A549 (cell line): ENCODE measurements around the gene MKNK1. TPM values are rescaled to one million over a fixed set of nuclear protein-coding genes. Genes with fewer than 3 reads are reported as not detected.

Source experiments
- ATAC-seq, 2 experiments: fragments of 200-7000 bp in 1 of 2; fragments of >200 bp in 1 of 2; cut with Nextera tagmentation in 1 of 2; cut with Tn5 transposase in 1 of 2; 3 replicates each; pipeline versions ENCODE4 v1.8.0 to v1.9.1; 2018 to 2020; ENCODE audit warnings: mild to moderate bottlenecking in 1 of 2, moderate library complexity in 1 of 2
- CTCF ChIA-PET: fragments of 300-600 bp; sonication (Branson Sonifier 250); formaldehyde crosslinking; extraction: SDS; loops from one replicate; lab custom pipeline; 2021; ENCODE audit warnings: antibody characterized with exemption, inconsistent platforms; lab: Yijun Ruan, JAX
- POLR2A ChIA-PET: fragments of 350-600 bp; formaldehyde crosslinking; extraction: SDS; loops from one replicate; lab custom pipeline; 2021; ENCODE audit warnings: antibody characterized with exemption, inconsistent platforms; lab: Yijun Ruan, JAX
- DNase-seq, 2 experiments: peaks; one replicate each; pipeline versions ENCODE4 v3.0.0 to v3.0.0-alpha.2; 2011 to 2016; ENCODE audit warnings: low read depth in 1 of 2, low spot score in 1 of 2
- FAIRE-seq: peaks from 2 replicates; lab custom pipeline; 2011; peaks lifted over from hg19 to GRCh38; lab: Jason Lieb, UNC
- H3K27ac ChIP-seq, 2 experiments: fragments of >200 bp; sonication (Bioruptor Twin); formaldehyde crosslinking; 3 replicates each; pipeline ENCODE4 v1.5.1; 2016 to 2017
- H3K4me1 ChIP-seq: fragments of >200 bp; sonication (Bioruptor Twin); formaldehyde crosslinking; 3 replicates; pipeline ENCODE4 v1.6.1; 2016
- H3K4me2 ChIP-seq: fragments of >200 bp; sonication (Bioruptor Twin); formaldehyde crosslinking; 3 replicates; pipeline ENCODE4 v1.6.1; 2016
- H3K4me3 ChIP-seq: fragments of >200 bp; sonication (Bioruptor Twin); formaldehyde crosslinking; 3 replicates; pipeline ENCODE4 v1.5.1; 2016
- H3K9me3 ChIP-seq: fragments of >200 bp; sonication (Bioruptor Twin); formaldehyde crosslinking; 3 replicates; pipeline ENCODE4 v1.6.1; 2016
- BHLHE40 ChIP-seq: IDR thresholded peaks from 2 replicates; pipeline ENCODE4 v1.6.1; 2012; ENCODE audit warnings: low read depth, low read length, inconsistent platforms
- CBX2 ChIP-seq: fragments of 200-600 bp; sonication (generic); IDR thresholded peaks from 2 replicates; pipeline ENCODE4 v1.6.1; 2016; ENCODE audit warnings: low read depth, mild to moderate bottlenecking, borderline replicate concordance
- CEBPB ChIP-seq, 2 experiments: fragments of >200 bp in 1 of 2; sonication (Bioruptor Twin) in 1 of 2; formaldehyde crosslinking in 1 of 2; IDR thresholded peaks; 2 replicates each; pipeline ENCODE4 v1.6.1; 2012 to 2016
- E2F6 ChIP-seq: IDR thresholded peaks from 2 replicates; pipeline ENCODE4 v1.6.1; 2012; ENCODE audit warnings: low read depth, borderline replicate concordance
- FOSL2 ChIP-seq, 2 experiments: fragments of 450-650 bp in 1 of 2; fragments of >200 bp in 1 of 2; sonication (Bioruptor Twin) in 1 of 2; formaldehyde crosslinking; IDR thresholded peaks; 2 replicates each; pipeline versions ENCODE4 v1.5.0 to v1.6.1; 2016 to 2020; ENCODE audit warnings: mild to moderate bottlenecking in 1 of 2, moderate library complexity in 1 of 2
- GATA3 ChIP-seq: IDR thresholded peaks from 2 replicates; pipeline ENCODE4 v1.6.1; 2012; ENCODE audit warnings: borderline replicate concordance
- HEYL ChIP-seq: fragments of 250-450 bp; sonication (Bioruptor Pico); IDR thresholded peaks from 2 replicates; pipeline ENCODE4 v1.8.0; 2021; ENCODE audit warnings: mild to moderate bottlenecking, moderate library complexity
- HMGXB4 ChIP-seq: fragments of 250-450 bp; sonication (Bioruptor Pico); IDR thresholded peaks from 2 replicates; pipeline ENCODE4 v1.5.0; 2021; ENCODE audit warnings: mild to moderate bottlenecking, moderate library complexity, borderline replicate concordance
- JUN ChIP-seq, 2 experiments: fragments of >200 bp; sonication (Bioruptor Twin); formaldehyde crosslinking; IDR thresholded peaks; 2 replicates in 1 of 2; 3 replicates in 1 of 2; pipeline ENCODE4 v1.6.1; 2016 to 2017
- KDM5A ChIP-seq: fragments of 200-600 bp; sonication (generic); IDR thresholded peaks from 2 replicates; pipeline ENCODE4 v1.6.1; 2016; ENCODE audit warnings: antibody characterized with exemption, mild to moderate bottlenecking
- NPAS2 ChIP-seq: fragments of 250-450 bp; sonication (Bioruptor Pico); IDR thresholded peaks from 2 replicates; pipeline ENCODE4 v1.8.0; 2022; ENCODE audit warnings: mild to moderate bottlenecking, moderate library complexity, borderline replicate concordance
- RARB ChIP-seq: fragments of 250-450 bp; sonication (Bioruptor Pico); IDR thresholded peaks from 2 replicates; pipeline ENCODE4 v1.8.0; 2021; ENCODE audit warnings: mild to moderate bottlenecking, moderate library complexity
- RCOR1 ChIP-seq: fragments of 150-350 bp; IDR thresholded peaks from 2 replicates; pipeline ENCODE4 v1.6.1; 2014; ENCODE audit warnings: antibody characterized with exemption, low read length, low read depth
- RFX5 ChIP-seq: fragments of 450-650 bp; IDR thresholded peaks from 2 replicates; pipeline ENCODE4 v1.7.1; 2014; ENCODE audit warnings: antibody characterized with exemption, mild to moderate bottlenecking, moderate library complexity
- RNF2 ChIP-seq: fragments of 200-600 bp; sonication (generic); IDR thresholded peaks from 2 replicates; pipeline ENCODE4 v1.6.1; 2016; ENCODE audit warnings: low read depth, mild to moderate bottlenecking, antibody characterized with exemption, moderate library complexity, borderline replicate concordance
- SMC3 ChIP-seq: fragments of >200 bp; sonication (Bioruptor Twin); formaldehyde crosslinking; IDR thresholded peaks from 3 replicates; pipeline ENCODE4 v1.6.1; 2018; ENCODE audit warnings: inconsistent platforms
- TP53 ChIP-seq: fragments of 250-450 bp; sonication (Bioruptor Pico); IDR thresholded peaks from 2 replicates; pipeline ENCODE4 v1.5.0; 2021; ENCODE audit warnings: mild to moderate bottlenecking, moderate library complexity
- ZC3H11A ChIP-seq: fragments of 450-650 bp; IDR thresholded peaks from 2 replicates; pipeline ENCODE4 v1.6.1; 2014; ENCODE audit warnings: antibody characterized with exemption, mild to moderate bottlenecking
- ZNF302 ChIP-seq: fragments of 250-450 bp; sonication (Bioruptor Pico); IDR thresholded peaks from 2 replicates; pipeline ENCODE4 v1.9.0; 2021; ENCODE audit warnings: inconsistent platforms, mild to moderate bottlenecking, moderate library complexity
- WGBS: methylation state at CpG from one replicate; pipeline ENCODE4 v1.1.6; 2017; ENCODE audit errors: missing lambda C conversion rate; 5-methylcytosine and 5-hydroxymethylcytosine counted together
- polyA plus RNA-seq, 4 experiments: library from polyadenylated mRNA; depleted of rRNA in 3 of 4; stranded (reverse); fragments of >200 nt; fragmentation: RNase III in 1 of 4; extraction: RNeasy Plus Mini Kit Qiagen cat#74134 plus additional on column Dnase treatment in 1 of 4; gene quantifications; 2 replicates in 3 of 4; 3 replicates in 1 of 4; pipeline ENCODE4 v1.2.3, GENCODE V29; 2011 to 2017
- TF ChIP-seq, protein P1 (sequence below): fragments of 450-650 bp; IDR thresholded peaks from 2 replicates; pipeline ENCODE4 v1.6.1; 2014; ENCODE audit warnings: antibody characterized with exemption
- TF ChIP-seq, protein P2 (sequence below): IDR thresholded peaks from 2 replicates; pipeline ENCODE4 v1.6.1; 2012

MKNK1 gene
- polyA plus RNA-seq, 2 of the 4 experiments (the other 2 are of a cell fraction): 20.8 to 28.4 TPM

DNA sequence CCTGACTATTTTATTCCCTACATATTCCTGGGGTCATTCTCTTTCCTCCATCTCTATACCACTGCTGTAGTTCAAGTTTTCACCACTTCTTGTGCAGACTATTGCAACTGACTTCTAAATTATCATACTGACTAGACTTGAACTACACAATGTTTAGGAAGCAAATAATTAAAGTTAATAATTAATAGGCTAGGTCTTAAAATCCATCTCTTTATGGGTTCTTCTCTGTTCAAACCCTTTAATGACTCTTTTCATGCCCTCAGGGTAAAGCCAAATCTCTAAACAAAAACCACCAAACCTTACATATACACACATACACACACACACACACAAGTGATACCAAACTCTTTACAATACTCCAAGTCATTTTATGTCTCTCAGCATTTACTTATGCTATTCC is 34.9 kb upstream of the MKNK1 start:
- ChIA-PET CTCF (no interaction called here), POLR2A (no interaction called here)
- no peak for FAIRE-seq
- TF ChIP-seq HEYL (CRISPR knock-in tag) (no peak), RNF2 (no peak)
- peak overlapping the region in 1 of 2 experiments; percentile 36; a peak in 1 of 6 replicates for H3K27ac ChIP-seq
- peak in 1 of 2 experiments; percentile 46; a peak in 1 of 6 replicates for ATAC-seq
- H3K4me2 ChIP-seq: peak overlapping the region; percentile 53
- peaks cover 34% of the 10 kb centered on the region for H3K4me1 ChIP-seq
- no peak overlapping the region for H3K4me3 ChIP-seq
- no peaks in the 10 kb centered on the region for H3K9me3 ChIP-seq
- no peak for DNase-seq

DNA sequence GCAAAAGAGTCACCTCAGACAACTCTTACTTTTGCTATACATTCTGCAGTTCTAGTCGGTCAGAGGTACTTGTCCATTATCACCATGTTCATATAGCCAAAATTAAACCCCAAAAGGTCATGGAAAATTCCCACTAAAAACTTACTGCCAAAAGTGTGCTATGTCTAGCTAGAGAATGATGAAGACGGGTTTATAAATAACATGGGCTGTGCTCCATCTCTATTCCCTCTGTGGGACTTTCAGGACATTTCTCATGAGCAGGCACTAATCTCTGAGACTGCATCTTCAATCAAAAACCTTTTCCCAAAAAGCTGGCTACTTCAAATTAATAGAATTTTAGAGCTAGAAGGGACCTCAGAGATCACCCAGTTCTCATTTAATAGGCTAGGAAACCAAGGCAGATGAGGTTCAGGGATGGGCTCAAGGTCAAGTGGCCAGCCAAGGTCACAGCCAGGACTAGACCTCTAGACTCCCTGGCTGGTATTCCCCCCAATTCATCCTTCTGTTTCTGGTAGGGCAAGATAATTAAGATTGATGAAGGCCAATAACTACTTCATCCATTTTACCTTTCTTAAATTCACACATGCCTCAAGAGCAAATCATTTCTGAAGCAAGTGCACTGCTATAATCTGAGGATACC is 33.5 kb upstream of the MKNK1 start:
- no peak overlapping the region for H3K4me2 ChIP-seq
- H3K4me1 ChIP-seq: peaks cover 21% of the 10 kb centered on the region
- 52% methylated on average over 2 of the region's 2 CpGs for WGBS
- ChIA-PET POLR2A (no interaction called here), CTCF (interaction anchor here (1.2 kb wide), 1 partner anchor 195 kb away, joined by 3 read pairs; no protein-coding TSS in a partner anchor)
- TF ChIP-seq ZC3H11A (no peak), NPAS2 (CRISPR knock-in tag) (no peak), SMC3 (no peak), CBX2 (no peak), HMGXB4 (CRISPR knock-in tag) (no peak), KDM5A (no peak)
- no peak for ATAC-seq
- FAIRE-seq: no peak
- DNase-seq: no peak
- H3K4me3 ChIP-seq: no peak overlapping the region
- H3K27ac ChIP-seq: no peak overlapping the region
- no peaks in the 10 kb centered on the region for H3K9me3 ChIP-seq

DNA sequence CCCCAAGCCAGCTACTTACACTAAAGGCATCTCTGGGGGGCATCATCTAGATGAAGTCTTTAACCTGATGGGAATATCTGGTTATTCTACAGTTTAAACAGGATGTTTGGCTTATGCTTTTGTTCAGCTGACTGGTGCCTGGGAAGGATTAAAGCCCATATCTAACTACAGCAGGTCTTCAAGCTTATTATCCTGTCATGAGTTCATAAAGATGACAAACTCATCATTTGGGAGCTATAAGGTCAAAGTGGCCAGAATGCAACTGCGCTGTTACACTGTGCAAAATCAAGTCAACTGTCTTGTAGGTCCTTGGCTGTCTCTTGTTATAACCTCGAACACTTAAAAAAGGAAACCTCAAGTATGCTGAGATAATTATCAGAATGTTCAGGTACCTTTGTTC is 31.1 kb upstream of the MKNK1 start:
- 92% methylated on average over 2 of the region's 2 CpGs for WGBS
- no peak overlapping the region for H3K27ac ChIP-seq
- FAIRE-seq: no peak
- DNase-seq: no peak
- H3K4me3 ChIP-seq: no peak overlapping the region
- ATAC-seq: no peak
- CTCF ChIA-PET: interaction anchor here (1.4 to 1.6 kb wide), 2 partner anchors 13 to 22 kb away, joined by 3 to 4 read pairs; no protein-coding TSS in a partner anchor
- no peak overlapping the region for H3K4me2 ChIP-seq
- peaks cover 16% of the 10 kb centered on the region; the same call in 2 of the 3 replicates for H3K4me1 ChIP-seq
- H3K9me3 ChIP-seq: no peaks in the 10 kb centered on the region
- TF ChIP-seq CEBPB (IDR thresholded peaks at IDR 0.05) (no peak), HMGXB4 (CRISPR knock-in tag) (no peak), RARB (no peak), GATA3 (no peak), RFX5 (no peak), TP53 (CRISPR knock-in tag) (no peak), JUN (IDR thresholded peaks at IDR 0.05) (no peak), E2F6 (no peak), RCOR1 (no peak), BHLHE40 (no peak), ZNF302 (CRISPR knock-in tag) (no peak), FOSL2 (IDR thresholded peaks at IDR 0.05) (no peak), FOSL2 (CRISPR knock-in tag; IDR thresholded peaks at IDR 0.05) (no peak)
- TF ChIP-seq, protein P1, sequence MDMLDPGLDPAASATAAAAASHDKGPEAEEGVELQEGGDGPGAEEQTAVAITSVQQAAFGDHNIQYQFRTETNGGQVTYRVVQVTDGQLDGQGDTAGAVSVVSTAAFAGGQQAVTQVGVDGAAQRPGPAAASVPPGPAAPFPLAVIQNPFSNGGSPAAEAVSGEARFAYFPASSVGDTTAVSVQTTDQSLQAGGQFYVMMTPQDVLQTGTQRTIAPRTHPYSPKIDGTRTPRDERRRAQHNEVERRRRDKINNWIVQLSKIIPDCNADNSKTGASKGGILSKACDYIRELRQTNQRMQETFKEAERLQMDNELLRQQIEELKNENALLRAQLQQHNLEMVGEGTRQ: no peak
- TF ChIP-seq, protein P2, sequence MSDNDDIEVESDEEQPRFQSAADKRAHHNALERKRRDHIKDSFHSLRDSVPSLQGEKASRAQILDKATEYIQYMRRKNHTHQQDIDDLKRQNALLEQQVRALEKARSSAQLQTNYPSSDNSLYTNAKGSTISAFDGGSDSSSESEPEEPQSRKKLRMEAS: no peak
- TF ChIP-seq, all 56 proteins: peak for 0
- POLR2A ChIA-PET: no interaction called here
